Neural cell (in vitro differentiated cells): ENCODE data around the gene MAP3K7CL. TPM values are rescaled to one million over a fixed set of nuclear protein-coding genes. Genes with fewer than 3 reads are reported as not detected.

Experiments
- H2AFZ ChIP-seq: fragments of 200-600, 300-800 bp; sonication (generic), shearing (Covaris generic); 2 replicates; pipeline ENCODE4 v1.6.0; 2014; ENCODE audit warnings: low read depth, mild to moderate bottlenecking, antibody characterized with exemption, low read length, moderate library complexity
- H3F3A ChIP-seq: fragments of 200-600 bp; shearing (Covaris generic); 2 replicates; pipeline ENCODE4 v1.6.1; 2016; ENCODE audit warnings: mild to moderate bottlenecking, moderate library complexity, mixed read lengths, antibody characterized with exemption, low read length; ENCODE audit not compliant: insufficient read depth, poor library complexity, severe bottlenecking
- H3K27ac ChIP-seq: fragments of 200-600, 300-800 bp; sonication (generic), shearing (Covaris generic); 2 replicates; pipeline ENCODE4 v1.5.1; 2014; ENCODE audit warnings: mild to moderate bottlenecking, low read length, moderate library complexity
- H3K27me3 ChIP-seq: fragments of 300-800, 200-600 bp; sonication (generic), shearing (Covaris generic); 2 replicates; pipeline ENCODE4 v1.6.0; 2014; ENCODE audit warnings: mild to moderate bottlenecking, low read depth, low read length, moderate library complexity; ENCODE audit not compliant: insufficient read depth
- H3K36me3 ChIP-seq: fragments of 300-800, 200-600 bp; sonication (generic), shearing (Covaris generic); 2 replicates; pipeline ENCODE4 v1.5.1; 2014; ENCODE audit warnings: mild to moderate bottlenecking, antibody characterized with exemption, low read length, moderate library complexity; ENCODE audit not compliant: insufficient read depth
- H3K4me2 ChIP-seq: fragments of 300-800, 200-600 bp; sonication (generic), shearing (Covaris generic); 2 replicates; pipeline ENCODE4 v1.6.0; 2014; ENCODE audit warnings: mild to moderate bottlenecking, low read length
- H3K4me3 ChIP-seq: fragments of 300-800, 200-600 bp; sonication (generic), shearing (Covaris generic); 2 replicates; pipeline ENCODE4 v1.5.1; 2014; ENCODE audit warnings: mild to moderate bottlenecking, low read length, moderate library complexity
- H3K79me2 ChIP-seq: fragments of 200-600 bp; shearing (Covaris generic); replicated peaks from 2 replicates; pipeline ENCODE4 v1.6.0; 2014; ENCODE audit warnings: mild to moderate bottlenecking, low read length, moderate library complexity; ENCODE audit not compliant: insufficient read depth
- H3K9ac ChIP-seq: fragments of 300-800, 200-600 bp; sonication (generic), shearing (Covaris generic); 2 replicates; pipeline ENCODE4 v1.6.1; 2016; ENCODE audit warnings: mild to moderate bottlenecking, low read length, mixed read lengths
- H3K9me2 ChIP-seq: fragments of 200-600 bp; shearing (Covaris generic); 2 replicates; pipeline ENCODE4 v1.6.1; 2016; ENCODE audit warnings: mild to moderate bottlenecking, low read length, mixed read lengths; ENCODE audit not compliant: insufficient read depth
- H3K9me3 ChIP-seq: fragments of 200-600, 300-800 bp; sonication (generic), shearing (Covaris generic); 2 replicates; pipeline ENCODE4 v1.6.1; 2016; ENCODE audit warnings: mild to moderate bottlenecking, mixed run types, low read length, moderate library complexity, mixed read lengths
- H4K20me1 ChIP-seq: fragments of 200-600 bp; shearing (Covaris generic); 2 replicates; pipeline ENCODE4 v1.6.1; 2016; ENCODE audit warnings: mild to moderate bottlenecking, mixed run types; ENCODE audit not compliant: insufficient read depth
- EP300 ChIP-seq: fragments of 450-650 bp; conservative IDR thresholded peaks from 2 replicates; pipeline ENCODE4 v1.6.1; 2014; ENCODE audit warnings: antibody characterized with exemption, mild to moderate bottlenecking, moderate library complexity; ENCODE audit not compliant: poor library complexity, severe bottlenecking
- EZH2 ChIP-seq: fragments of 200-600, 300-800 bp; shearing (Covaris generic), sonication (generic); IDR thresholded peaks from 2 replicates; pipeline ENCODE4 v1.6.1; 2014; ENCODE audit warnings: antibody characterized with exemption, low read length, borderline replicate concordance, mild to moderate bottlenecking; ENCODE audit not compliant: insufficient read depth, poor library complexity, severe bottlenecking
- MXI1 ChIP-seq: fragments of 450-650 bp; conservative IDR thresholded peaks from 2 replicates; pipeline ENCODE4 v1.6.1; 2014; ENCODE audit warnings: antibody characterized with exemption, mild to moderate bottlenecking; ENCODE audit not compliant: poor library complexity, severe bottlenecking
- POLR2AphosphoS5 ChIP-seq: IDR thresholded peaks from 2 replicates; pipeline ENCODE4 v1.6.1; 2012
- RAD21 ChIP-seq: fragments of 450-650 bp; conservative IDR thresholded peaks from 2 replicates; pipeline ENCODE4 v1.6.1; 2014; ENCODE audit warnings: antibody characterized with exemption, mild to moderate bottlenecking, moderate library complexity
- SMC3 ChIP-seq: fragments of 450-650 bp; conservative IDR thresholded peaks from 2 replicates; pipeline ENCODE4 v1.6.1; 2014; ENCODE audit warnings: antibody characterized with exemption, mild to moderate bottlenecking, moderate library complexity; ENCODE audit not compliant: poor library complexity
- TAF1 ChIP-seq: IDR thresholded peaks from 2 replicates; pipeline ENCODE4 v1.6.1; 2012; ENCODE audit warnings: low read depth
- polyA plus RNA-seq: library from polyadenylated mRNA; depleted of rRNA; stranded (reverse); fragments of >200 nt; gene quantifications from 2 replicates; pipeline ENCODE4 v1.2.3, GENCODE V29; 2014
- TF ChIP-seq, protein P1 (sequence below): fragments of 450-650 bp; IDR thresholded peaks from 2 replicates; pipeline ENCODE4 v1.5.1; 2014; ENCODE audit warnings: antibody characterized with exemption, mild to moderate bottlenecking, moderate library complexity; ENCODE audit not compliant: poor library complexity, severe bottlenecking
- TF ChIP-seq, protein P2 (sequence below): IDR thresholded peaks from 2 replicates; pipeline ENCODE4 v1.6.1; 2012; ENCODE audit warnings: borderline replicate concordance

Gene MAP3K7CL
- polyA plus RNA-seq, 1 donor from 2014 or later, result not detected

DNA sequence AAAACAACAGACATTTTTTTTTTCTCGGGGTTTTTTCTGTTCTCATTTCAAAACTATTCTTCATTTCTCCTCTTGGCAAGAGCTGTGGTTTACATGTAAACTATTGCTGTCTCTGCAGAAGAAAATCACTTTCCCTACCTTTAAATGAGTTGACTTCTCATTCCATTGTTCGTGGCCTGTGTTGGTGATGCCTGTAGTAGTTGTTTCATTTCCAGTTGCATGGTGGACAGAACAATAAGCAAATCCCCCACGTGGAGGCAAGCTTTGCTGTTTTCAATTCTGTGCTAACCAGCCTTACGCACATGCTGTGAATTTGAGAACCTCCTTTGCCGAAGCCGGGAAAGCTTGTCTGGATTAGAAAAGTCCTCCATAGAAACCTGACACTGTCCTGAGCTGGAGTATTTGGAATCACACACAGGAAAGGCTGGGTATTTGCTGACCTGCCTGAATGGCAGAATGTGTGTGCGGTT, 26.2 kb upstream of the MAP3K7CL start:
- Histone ChIP-seq H3F3A (no peaks in the 10 kb centered on the region), H3K27me3 (no peaks in the 10 kb centered on the region), H3K4me2 (no peak overlapping the region), H3K9me3 (no peaks in the 10 kb centered on the region), H3K4me3 (no peak overlapping the region), H3K79me2 (no peaks in the 10 kb centered on the region), H3K27ac (no peak overlapping the region), H3K36me3 (no peaks in the 10 kb centered on the region), H4K20me1 (no peaks in the 10 kb centered on the region), H2AFZ (no peak overlapping the region), H3K9ac (no peak overlapping the region), H3K9me2 (no peaks in the 10 kb centered on the region)
- TF ChIP-seq RAD21 (no peak), EP300 (no peak), SMC3 (no peak), POLR2AphosphoS5 (no peak), EZH2 (no peak), MXI1 (no peak), TAF1 (no peak)
- TF ChIP-seq, protein P1, sequence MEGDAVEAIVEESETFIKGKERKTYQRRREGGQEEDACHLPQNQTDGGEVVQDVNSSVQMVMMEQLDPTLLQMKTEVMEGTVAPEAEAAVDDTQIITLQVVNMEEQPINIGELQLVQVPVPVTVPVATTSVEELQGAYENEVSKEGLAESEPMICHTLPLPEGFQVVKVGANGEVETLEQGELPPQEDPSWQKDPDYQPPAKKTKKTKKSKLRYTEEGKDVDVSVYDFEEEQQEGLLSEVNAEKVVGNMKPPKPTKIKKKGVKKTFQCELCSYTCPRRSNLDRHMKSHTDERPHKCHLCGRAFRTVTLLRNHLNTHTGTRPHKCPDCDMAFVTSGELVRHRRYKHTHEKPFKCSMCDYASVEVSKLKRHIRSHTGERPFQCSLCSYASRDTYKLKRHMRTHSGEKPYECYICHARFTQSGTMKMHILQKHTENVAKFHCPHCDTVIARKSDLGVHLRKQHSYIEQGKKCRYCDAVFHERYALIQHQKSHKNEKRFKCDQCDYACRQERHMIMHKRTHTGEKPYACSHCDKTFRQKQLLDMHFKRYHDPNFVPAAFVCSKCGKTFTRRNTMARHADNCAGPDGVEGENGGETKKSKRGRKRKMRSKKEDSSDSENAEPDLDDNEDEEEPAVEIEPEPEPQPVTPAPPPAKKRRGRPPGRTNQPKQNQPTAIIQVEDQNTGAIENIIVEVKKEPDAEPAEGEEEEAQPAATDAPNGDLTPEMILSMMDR, result no peak
- TF ChIP-seq, protein P2, sequence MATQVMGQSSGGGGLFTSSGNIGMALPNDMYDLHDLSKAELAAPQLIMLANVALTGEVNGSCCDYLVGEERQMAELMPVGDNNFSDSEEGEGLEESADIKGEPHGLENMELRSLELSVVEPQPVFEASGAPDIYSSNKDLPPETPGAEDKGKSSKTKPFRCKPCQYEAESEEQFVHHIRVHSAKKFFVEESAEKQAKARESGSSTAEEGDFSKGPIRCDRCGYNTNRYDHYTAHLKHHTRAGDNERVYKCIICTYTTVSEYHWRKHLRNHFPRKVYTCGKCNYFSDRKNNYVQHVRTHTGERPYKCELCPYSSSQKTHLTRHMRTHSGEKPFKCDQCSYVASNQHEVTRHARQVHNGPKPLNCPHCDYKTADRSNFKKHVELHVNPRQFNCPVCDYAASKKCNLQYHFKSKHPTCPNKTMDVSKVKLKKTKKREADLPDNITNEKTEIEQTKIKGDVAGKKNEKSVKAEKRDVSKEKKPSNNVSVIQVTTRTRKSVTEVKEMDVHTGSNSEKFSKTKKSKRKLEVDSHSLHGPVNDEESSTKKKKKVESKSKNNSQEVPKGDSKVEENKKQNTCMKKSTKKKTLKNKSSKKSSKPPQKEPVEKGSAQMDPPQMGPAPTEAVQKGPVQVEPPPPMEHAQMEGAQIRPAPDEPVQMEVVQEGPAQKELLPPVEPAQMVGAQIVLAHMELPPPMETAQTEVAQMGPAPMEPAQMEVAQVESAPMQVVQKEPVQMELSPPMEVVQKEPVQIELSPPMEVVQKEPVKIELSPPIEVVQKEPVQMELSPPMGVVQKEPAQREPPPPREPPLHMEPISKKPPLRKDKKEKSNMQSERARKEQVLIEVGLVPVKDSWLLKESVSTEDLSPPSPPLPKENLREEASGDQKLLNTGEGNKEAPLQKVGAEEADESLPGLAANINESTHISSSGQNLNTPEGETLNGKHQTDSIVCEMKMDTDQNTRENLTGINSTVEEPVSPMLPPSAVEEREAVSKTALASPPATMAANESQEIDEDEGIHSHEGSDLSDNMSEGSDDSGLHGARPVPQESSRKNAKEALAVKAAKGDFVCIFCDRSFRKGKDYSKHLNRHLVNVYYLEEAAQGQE, result no peak

DNA sequence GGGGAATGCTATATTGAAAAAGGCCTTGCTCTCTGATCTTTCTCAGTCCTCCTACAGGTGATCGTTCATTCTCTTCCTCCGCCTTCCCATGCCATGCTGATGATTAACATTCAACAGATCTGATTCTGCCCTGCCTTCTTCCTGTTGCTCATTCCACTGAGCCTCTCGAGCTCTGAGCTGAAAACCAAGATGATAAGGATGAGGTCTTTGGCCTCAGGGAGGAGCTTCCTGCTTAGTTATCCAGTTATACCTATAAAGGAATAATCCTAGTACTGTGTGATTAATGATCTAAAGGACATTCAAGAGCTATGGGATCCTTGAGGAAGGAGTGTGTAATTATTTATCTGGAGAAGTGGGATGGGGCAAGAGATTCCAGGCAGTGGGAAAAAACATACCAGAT, 25.2 kb upstream of the MAP3K7CL start:
- H3K4me3 ChIP-seq, result no peak overlapping the region
- no peak overlapping the region for H2AFZ ChIP-seq
- no peaks in the 10 kb centered on the region for H3F3A ChIP-seq
- H3K9me3 ChIP-seq, result no peaks in the 10 kb centered on the region
- H4K20me1 ChIP-seq, result no peaks in the 10 kb centered on the region
- no peaks in the 10 kb centered on the region for H3K36me3 ChIP-seq
- H3K9me2 ChIP-seq, result no peaks in the 10 kb centered on the region
- TF ChIP-seq, protein P2, result no peak
- TF ChIP-seq, protein P1, result no peak
- TF ChIP-seq POLR2AphosphoS5 (no peak), EP300 (no peak), RAD21 (no peak), SMC3 (no peak), TAF1 (no peak), MXI1 (no peak), EZH2 (no peak)
- H3K9ac ChIP-seq, result no peak overlapping the region
- H3K79me2 ChIP-seq, result no peaks in the 10 kb centered on the region
- H3K27ac ChIP-seq, result no peak overlapping the region
- no peaks in the 10 kb centered on the region for H3K27me3 ChIP-seq
- no peak overlapping the region for H3K4me2 ChIP-seq
